NB4 (cell line): ENCODE measurements around the gene PTPRK.

Experiments
- DNase-seq: peaks from one replicate; pipeline ENCODE4 v3.0.0; 2010; ENCODE audit warnings: low read depth
- H3K4me3 ChIP-seq: one replicate; pipeline ENCODE4 v1.5.1; 2011; ENCODE audit warnings: mild to moderate bottlenecking, low read depth, low read length, moderate library complexity
- CTCF ChIP-seq: IDR thresholded peaks from one replicate; pipeline ENCODE4 v1.5.1; 2012; ENCODE audit warnings: low read depth, low read length
- MAX ChIP-seq: IDR thresholded peaks from 2 replicates; pipeline ENCODE4 v1.6.1; 2011; ENCODE audit warnings: low read depth, low read length
- MYC ChIP-seq: IDR thresholded peaks from 2 replicates; pipeline ENCODE4 v1.6.1; 2011; ENCODE audit warnings: low read depth, low read length
- POLR2A ChIP-seq: IDR thresholded peaks from 2 replicates; pipeline ENCODE4 v1.6.1; 2011; ENCODE audit warnings: mild to moderate bottlenecking; ENCODE audit not compliant: insufficient read length; ENCODE audit errors: extremely low read depth

PTPRK gene

GRCh38 chr6:128412680-128413079, 107.7 kb downstream of the PTPRK start:
- TF ChIP-seq CTCF (no peak), MYC (no peak), MAX (no peak), POLR2A (no peak)
- DNase-seq = no peak
- H3K4me3 ChIP-seq = no peak overlapping the region

GRCh38 chr6:128410584-128410983, 109.8 kb downstream of the PTPRK start:
- no peak overlapping the region for H3K4me3 ChIP-seq
- no peak for DNase-seq
- TF ChIP-seq CTCF = no peak
- no peak for TF ChIP-seq MAX
- TF ChIP-seq MYC = no peak
- no peak for TF ChIP-seq POLR2A

GRCh38 chr6:128409003-128409402, 111.4 kb downstream of the PTPRK start:
- no peak for TF ChIP-seq MYC
- TF ChIP-seq POLR2A = no peak
- TF ChIP-seq MAX = no peak
- no peak for TF ChIP-seq CTCF

GRCh38 chr6:128406453-128406852, 113.9 kb downstream of the PTPRK start:
- no peak for DNase-seq
- no peak overlapping the region for H3K4me3 ChIP-seq
- TF ChIP-seq POLR2A (no peak), MAX (no peak), CTCF (no peak), MYC (no peak)

More at GRCh38 chr6:128409003-128409402, 111.4 kb downstream of the PTPRK start:
- H3K4me3 ChIP-seq = no peak overlapping the region
- no peak for DNase-seq

- TF ChIP-seq MAX (no peak), CTCF (no peak), MYC (no peak), POLR2A (no peak)
- H3K4me3 ChIP-seq = no peak overlapping the region
- no peak for DNase-seq
Measured at GRCh38 chr6:128403618-128404444, 116.6 kb downstream of the PTPRK start.
